GM18867 (cell line): ENCODE measurements around the gene CEL.

Experiments used
- ATAC-seq: cut with Tn5 transposase; IDR thresholded peaks from one replicate; pipeline ENCODE4 v1.9.1; 2021; ENCODE audit warnings: mild to moderate bottlenecking, moderate library complexity; ENCODE audit not compliant: unreplicated experiment

Gene CEL

DNA sequence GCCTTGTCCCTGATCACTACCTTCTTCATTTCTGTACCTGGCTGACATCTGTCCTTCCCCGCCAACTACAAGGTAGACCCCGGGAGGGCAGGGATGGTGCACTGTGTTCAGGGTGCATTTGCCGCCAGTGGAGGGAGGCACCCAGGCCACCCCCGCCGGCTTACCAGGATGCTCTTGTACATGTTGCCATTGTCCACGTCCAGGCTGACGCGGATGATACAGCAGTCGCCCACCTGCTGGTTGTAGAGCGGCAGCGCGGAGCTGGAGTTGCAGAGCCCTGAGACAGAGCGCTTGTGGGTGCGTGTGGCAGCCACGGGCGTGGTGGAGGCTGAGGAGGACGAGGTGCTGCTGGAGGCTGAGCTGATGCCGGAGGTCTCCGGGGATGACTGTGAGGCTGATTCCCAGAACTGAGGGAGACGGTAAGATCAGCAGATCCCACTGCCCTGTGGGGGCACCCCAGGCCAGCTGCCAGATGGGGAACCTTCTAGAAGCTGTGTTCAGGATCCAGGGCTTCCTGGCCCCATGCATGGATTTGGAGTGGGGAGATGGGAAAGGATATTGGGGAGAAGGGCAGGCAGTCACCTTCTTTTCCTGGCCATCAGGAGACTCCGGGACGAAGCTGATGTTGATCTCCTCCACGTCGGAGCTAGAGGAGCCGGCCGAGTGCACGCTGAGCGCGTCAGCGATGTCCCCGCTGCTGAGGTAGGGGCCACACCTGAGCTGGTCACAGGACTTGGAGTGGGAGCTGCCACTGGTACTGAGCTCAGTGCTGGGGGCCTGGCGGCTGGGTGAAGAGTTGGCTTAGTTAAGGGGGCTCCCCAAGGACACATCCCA, 39.8 kb downstream of the CEL start:
- no peak for ATAC-seq

DNA sequence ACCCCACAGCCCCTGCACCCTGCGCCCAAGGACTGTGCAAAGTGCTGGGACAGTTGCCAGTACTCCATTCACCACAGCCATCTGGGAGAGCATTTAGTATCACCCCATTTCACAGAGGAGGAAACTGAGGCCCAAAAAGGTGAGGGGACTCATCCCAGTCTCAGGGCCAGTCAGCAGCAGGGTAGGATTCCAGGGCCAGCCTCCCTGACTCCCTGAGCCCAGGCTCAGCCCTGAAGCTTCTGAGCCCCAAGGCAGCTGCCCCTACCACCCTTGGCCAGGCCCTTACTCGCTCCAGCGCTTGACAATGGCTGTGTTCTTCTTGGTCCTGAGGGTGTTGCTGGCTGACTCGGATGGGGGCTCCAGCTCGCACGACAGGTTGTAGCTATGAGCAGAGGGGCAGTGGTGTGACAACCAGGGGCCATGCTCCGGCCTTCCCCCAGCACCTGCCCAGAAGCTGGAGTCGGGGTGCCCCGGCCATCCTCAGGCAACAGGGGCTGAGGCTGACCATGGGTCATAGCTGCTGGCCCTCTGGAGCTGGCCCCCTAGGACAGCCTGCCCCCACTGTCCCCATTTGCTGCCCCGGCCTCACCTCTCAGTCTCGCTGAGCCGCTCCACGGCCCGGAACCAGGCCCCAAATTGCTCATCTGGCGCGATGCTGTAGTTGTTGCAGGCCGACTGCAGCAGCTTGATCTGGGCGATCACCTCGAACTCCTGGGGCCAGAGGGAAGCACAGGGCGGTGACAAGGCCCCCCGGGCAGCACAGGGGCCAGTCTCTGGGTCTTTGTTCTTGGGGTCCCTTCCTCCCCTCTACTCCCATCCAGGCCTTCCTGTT, 40.6 kb downstream of the CEL start:
- ATAC-seq = no peak

DNA sequence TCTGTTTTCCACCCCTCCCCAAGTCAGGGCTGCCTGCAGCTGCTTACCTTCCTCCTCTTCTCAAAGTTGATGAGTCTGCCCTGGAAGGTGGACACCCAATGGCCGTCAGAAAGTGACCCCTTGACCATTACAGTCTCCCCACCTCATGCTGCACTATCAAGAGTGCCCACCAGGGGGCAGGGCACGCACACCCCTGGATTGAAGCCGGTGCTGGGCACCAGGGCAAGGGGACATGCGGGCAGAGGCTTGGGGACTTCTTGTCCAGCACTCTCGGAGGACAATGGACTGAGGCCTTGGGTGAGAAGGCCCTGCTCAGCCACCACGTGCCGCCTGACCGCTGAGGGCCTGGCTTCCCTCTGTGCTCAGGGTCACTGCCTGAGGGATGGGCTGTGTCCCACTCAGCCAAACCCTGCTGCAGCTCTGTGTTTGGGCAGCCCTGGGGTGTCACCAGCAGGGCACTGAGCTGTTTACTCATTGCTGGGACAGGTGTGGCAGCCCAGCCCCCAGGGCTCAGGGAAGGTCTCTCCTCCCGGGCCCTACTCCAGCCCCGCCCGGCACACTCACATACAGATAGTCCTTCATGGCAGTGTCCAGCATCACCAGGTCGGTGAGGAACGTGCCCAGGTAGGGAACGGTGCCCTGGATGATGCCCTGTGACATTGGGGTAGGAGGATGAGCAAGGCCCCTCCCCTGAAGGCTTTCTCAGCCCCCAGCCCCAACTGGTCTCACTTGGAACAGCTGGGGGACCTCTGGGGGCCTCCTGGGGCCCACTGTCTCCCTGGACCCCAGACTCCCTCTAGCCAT, 41.6 kb downstream of the CEL start:
- no peak for ATAC-seq

DNA sequence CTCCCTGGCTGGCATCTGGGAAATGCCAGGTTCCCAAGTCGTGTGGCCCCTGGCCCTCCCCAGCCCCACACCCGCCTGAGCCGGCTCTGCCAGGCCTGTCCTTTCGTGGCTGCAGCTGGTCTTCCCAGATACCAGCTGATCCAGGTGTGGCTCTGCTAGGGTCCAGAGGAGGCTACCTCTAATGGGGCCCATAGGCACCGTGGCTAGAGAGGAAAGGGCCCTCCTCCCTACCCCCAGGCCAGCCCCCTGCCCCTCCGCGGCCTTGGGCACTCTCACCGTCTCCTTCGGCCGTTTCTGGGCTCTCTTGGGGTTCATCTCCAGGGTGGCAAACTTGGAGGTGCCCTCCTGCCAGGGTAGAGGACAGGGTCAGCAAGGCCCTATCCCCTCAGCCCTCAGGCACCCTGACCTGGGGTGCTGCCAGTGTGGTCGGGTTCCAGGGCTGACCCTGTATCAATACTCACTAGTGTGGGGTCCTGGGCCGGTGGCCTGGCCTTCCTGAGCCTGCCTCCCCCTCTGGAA, 42.3 kb downstream of the CEL start:
- ATAC-seq = no peak

DNA sequence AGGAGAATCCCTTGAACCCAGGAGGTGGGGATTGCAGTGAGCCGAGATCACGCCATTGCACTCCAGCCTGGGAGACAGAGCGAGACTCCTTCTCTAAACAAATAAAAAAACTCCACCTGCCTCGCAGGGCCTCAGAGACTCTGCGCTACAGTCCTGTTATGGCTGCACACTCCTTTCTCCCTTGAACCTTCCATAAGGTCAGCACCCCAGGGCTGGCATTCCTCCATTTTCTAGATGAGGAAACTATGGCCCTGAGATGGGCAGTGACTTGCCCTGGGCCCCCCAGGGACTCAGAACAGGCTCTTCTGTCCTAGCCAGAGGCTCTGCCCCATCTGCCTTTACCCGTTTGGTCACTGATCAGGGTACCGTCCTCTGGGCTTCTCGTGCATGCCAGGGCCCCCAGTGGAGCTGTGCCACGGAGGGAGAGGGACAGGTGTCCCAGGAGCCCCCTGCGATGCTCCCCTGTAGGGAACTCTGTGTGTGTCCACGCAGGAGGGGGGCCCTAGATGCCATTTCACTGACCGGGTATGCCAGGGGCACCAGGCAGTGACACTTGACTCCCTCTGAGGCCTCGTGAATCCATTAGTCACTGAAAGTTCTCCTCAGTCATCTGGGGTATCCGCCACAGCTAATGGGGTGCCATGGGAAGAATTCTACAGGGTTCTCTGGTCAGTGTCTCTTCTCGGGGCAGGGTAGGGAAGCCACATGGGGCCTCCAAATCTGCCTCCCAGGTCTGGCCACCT, 43.1 kb downstream of the CEL start:
- no peak for ATAC-seq

DNA sequence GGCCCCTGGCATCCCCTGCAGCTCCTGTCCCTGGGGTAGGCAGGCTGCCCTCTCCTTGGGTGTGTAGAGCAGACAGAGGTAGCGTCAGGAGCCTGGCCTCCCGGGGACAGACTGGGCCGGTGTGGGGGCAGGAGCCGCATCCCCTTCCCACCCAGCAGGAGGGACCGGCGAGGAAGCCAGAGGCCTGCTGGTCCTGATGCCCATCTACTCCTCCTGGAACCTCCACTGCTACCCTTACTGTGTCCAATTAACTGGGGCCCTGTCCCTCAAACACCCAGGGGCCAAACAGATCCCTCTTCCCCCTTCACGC, 43.6 kb downstream of the CEL start:
- ATAC-seq = no peak

DNA sequence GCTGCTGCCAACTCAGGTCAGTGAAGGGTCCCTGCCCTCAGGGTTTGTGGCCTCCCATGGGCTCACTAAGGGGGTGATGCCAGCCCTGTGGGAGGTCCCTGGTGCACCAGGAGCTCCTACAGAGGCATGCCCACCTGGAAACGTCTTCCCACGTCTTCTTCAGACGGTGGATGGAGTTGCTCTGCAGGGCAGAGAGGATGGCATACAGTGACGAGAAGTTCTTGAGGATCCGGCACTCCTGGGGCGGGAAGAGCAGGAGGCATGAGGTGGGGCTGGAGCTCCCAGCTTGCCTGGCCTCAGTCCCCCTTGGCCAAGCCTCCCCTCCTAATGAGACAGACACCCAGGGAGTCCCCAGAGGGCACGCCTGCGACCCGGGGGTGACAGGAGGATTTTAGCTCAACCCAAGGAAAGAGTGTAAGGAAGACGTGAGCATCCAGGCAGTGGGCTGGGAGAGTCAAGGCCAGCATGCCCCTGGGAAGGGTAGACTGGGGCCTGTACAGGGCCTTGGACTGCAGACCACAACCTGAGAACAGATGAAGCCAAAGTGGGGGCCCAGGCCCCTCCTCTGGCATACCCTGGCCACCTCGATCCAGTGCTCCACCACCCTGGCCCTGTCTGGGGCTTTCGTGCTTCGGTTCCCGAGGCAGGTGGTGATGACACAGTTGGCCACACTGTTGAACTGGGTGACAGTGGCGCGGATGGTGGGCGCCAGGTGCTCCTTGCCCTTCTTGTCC, 44.9 kb downstream of the CEL start:
- ATAC-seq = no peak

DNA sequence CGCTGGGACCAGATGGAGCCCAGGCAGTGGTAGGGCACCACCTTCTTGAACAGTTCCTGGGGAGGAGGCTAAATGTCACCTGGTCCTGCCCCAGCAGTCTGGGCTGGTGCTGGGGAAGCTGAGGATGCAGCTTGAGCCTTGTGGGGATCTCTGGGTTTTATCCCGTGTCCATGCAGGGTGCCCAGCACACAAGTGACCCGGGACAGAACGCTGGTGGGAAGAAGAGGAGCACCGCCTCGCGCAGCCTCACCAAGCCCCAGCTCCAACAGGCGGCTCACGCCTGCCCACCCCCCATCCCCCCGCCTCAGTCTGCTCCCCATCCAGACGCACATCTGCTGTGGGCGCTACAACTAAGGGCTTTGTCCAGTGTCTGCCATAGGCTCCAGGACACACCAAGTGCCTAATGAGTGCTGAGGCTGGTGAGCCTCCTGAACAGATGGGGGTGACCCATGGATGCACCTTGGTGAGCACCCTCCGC, 45.5 kb downstream of the CEL start:
- ATAC-seq = no peak

DNA sequence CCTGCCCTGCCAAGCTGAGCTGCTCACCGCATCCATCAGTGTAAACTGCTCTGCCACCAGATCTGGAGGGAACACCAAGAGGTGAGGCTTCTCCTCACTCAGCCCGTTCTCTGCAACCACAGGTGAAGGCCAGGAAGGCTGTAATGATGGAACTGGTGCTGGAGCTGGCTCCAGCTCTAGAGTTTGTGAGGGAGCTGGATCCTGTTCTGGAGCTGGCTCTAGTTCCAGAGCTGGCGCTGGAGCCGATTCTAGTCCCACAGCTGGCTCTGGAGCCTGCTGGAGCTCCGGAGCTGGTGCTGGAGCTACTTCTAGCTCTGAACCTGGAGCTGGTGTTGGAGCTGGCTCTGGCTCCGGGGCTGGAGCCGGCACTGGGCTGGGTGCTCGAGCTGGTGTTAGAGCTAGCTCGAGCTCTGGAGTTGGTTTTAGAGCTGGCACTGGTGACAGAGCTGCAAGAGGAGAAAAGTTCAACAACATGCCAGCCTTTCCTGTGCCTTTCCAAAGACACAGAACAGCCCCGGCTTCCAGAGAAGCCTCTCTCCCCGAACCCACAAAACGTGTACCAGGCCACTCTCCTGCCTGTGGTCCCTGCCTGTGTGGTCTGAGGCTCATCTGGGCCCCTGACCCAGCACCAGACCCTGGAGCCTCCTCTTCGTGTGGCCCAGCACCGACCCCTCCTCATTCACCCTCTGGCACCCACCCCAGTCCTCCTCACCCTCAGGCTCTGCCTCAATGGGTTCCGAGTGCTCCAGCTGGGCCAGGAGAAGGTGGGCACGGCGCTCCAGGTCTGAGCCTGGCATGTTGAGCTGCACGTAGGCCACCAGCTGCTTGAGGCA, 46.4 kb downstream of the CEL start:
- no peak for ATAC-seq

DNA sequence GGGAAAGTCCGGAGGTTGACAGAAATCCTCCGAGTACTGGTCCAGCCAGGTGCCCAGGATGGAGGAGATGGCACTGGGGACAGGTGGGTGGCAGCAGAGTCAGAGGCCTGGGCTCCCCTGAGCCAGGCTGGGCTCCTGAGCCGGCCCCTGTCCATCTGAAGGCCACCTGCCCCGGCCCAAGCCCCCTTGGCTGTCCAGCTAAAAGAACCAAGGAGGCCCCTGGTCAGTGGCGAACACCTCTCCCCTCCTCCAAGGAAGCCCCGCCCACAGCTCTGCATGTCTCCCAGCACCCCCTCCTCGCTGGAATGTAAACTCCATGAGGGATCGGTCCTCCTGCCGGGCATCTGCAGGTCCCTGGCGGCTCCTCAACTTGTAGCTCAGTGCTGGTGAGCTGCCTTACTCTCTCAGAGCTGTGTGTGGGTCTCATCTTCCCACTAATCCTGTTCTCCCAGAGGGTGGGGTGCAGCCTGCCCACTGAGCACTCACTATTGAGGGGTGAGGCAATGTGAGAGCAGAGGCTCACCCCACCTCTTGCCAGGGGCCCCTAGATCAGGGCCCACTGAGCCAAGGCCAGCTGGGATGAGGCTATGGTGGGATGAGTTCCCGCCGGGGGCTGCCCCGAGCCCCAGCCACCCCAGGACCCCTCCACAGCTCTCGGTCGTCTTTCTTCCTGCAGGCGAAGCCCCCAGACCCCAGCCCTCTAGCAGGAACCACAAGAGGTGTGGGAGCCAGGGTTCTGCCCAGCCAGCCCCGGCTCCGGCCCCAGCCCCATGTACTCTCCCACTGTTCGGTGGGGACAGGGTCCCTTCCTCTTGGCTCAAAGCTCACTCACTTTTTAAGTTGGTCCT, 47.2 kb downstream of the CEL start:
- no peak for ATAC-seq

DNA sequence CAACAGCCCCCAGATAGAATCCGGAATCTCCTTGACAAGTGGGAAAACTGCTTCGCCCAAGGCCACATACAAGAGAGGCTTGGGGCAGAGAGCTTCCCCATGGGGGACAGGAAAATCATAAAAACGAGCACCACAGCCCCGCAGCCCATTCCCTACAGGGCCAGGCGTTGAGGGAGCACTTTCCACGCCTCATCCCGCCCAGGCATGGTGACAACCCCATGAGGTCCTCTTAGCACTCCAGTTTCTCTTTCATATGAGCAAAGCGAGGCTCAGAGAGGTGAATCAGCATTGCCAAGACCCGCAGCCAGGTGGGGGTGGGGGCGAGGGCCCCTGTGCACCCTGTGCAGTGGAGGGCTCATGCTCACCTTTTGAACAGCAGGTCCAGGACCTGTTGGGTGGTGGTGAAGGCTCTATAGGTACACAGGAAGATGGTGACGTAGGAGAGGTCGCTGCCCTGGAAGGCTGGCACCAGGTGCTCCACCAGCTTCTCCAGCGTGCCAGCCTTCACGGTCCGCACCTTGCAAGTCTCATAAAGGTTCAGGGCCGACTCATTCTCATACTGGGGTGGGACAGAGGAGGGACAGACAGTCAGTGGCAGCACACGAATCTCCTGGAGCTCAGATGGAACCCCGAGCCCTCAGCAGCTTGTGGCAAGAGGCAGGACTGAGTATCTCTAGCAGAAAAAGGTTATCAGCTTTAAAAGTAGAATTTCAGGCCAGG, 48.3 kb downstream of the CEL start:
- ATAC-seq = no peak

DNA sequence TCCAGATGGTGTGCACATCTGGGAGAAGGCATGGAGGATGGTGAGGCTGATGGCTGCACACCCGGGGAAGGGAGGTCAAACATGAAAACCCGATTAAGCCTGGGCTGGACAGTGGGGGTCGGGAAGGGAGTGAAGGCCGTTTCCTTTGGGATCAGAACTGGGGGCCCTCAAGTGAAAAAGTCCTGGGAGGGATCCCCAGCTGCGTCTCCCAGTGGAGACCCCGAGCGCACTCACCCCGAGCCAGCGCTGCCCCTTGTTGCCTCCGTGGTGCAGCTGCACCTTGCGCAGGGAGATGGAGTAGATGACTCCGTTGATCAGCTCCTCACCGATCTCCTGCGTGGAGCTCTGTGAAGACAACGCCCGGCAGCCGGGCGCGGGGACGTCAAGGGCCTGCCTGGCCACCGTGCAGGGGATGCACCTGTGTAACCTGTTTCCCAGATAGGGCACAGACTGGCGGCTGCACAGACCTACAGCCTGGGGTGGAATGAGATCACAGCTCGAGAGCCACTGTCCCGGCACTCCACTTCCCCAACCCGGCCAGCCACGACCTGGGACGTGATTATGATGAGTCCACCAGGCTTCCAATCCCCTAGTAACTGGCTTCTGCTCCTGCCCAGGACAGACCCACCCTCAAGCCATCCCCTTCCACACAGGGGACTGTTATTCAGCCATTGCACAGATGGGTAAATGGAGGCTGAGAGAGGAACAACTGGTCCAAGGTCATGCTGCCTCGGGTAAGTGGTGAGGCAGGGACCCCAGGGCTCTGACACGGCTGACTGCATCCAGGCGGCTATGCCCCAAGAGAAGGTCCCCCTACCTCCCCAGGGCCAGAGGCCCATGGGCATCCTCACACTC, 50.3 kb downstream of the CEL start:
- no peak for ATAC-seq

DNA sequence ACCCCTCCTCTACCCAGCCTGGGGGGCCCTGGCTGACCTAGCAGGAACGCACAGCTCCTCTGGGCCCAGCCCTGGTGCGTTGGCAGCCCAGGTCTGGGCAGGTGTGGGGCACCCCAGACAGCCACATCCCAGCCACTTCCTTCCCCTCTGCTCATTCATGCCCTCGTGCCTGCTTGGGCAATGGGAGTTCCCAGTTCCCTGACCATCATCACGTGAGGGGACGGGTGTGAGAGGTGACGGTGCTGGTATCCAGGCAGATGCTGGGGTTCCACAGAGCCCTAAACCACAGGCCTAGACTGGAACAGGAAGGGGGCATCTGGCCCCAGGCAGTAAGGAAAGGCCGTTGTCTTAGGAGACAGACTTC, 50.9 kb downstream of the CEL start:
- no peak for ATAC-seq

DNA sequence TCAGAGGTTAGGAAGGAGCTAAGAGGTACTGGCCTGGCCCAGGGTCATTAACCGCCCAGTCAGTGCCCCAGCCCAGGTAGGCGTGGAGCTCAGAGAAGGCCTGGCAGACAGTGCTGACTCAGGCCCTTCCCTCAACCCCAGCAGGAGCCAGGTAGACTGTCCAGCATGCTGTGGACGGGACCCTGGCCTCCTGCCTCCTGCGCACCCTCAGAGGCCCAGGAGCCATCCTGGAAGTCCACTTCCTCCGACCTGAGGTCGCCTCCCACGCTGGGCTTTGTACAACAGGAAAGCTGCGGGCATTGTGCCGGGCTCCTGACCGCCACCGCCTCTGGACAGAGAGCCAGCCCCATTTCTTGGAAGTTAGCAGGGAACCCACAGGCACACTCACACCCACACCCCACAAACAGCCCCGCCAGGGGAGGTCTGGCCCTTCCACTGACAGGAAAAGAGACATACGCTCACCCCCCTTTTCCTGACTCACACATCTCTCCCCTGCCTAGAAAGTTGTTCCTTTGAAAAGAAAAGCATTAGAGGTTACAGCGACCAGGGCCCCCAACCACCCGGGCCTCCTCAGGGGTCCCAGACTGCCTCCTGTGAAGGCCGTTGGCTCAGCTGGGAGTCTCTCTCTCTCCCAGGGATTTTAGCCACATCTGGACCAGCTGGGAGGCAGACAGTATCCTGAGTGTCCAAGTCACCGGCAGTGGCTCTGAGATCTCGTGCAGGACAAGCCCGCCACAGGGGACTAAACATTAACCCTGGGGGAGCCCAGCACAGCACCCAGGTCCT, 51.6 kb downstream of the CEL start:
- ATAC-seq = no peak

DNA sequence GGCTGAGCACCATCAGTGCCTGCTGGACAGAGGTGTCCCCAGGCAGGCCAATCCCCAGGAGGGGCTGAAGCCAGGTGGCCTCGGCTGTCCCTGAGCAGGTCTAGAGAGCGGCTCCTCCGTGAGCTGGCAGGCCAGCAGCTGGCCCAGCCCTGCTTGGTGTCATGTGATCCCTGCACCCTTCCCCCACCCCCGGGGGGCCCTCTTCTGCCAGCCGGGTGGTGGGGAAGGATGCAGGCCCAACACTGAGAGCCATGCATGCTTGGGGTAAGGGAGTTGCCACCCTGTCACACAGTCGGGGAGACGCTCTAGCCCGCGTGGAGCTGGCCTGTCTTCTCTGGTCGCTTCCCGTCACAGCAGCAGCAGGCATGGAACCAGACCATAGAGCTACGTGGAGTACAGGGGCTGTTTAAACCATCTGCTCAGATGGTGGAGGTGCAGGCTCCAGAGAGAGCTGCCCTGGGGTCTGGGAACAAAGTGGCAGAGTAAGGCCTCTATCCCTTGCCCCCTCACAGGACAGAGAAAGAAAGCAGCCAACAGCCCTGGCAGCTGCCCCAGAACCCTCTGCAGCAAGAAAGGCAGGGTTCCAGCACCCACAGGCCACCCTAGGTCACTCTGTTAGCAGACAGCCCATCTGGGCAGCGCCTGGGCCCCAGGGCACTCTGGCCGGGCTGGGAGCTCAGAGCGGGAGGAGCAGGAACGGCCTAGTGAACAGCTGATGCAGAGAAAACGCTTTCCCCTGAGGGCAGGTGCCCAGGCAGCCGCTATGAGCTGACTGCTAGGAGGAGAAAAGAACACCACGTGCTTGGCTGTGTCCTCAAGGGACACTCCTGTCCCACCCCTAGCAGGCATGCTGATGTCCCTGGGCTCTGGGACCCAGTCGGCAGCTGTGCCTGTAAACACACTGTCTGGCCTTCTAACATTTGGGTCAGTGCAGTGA, 52.4 kb downstream of the CEL start:
- ATAC-seq = no peak
